GM19099 (cell line): ENCODE measurements around the gene ALDH5A1.
A peak's percentile ranks its signal among the peaks of the same experiment; 100 is the strongest.

Experiments
- POLR2A ChIP-seq: IDR thresholded peaks from 3 replicates; pipeline ENCODE4 v1.6.1; 2011; ENCODE audit warnings: low read depth; ENCODE audit not compliant: insufficient read length; ENCODE audit errors: extremely low read depth

The ALDH5A1 gene

DNA sequence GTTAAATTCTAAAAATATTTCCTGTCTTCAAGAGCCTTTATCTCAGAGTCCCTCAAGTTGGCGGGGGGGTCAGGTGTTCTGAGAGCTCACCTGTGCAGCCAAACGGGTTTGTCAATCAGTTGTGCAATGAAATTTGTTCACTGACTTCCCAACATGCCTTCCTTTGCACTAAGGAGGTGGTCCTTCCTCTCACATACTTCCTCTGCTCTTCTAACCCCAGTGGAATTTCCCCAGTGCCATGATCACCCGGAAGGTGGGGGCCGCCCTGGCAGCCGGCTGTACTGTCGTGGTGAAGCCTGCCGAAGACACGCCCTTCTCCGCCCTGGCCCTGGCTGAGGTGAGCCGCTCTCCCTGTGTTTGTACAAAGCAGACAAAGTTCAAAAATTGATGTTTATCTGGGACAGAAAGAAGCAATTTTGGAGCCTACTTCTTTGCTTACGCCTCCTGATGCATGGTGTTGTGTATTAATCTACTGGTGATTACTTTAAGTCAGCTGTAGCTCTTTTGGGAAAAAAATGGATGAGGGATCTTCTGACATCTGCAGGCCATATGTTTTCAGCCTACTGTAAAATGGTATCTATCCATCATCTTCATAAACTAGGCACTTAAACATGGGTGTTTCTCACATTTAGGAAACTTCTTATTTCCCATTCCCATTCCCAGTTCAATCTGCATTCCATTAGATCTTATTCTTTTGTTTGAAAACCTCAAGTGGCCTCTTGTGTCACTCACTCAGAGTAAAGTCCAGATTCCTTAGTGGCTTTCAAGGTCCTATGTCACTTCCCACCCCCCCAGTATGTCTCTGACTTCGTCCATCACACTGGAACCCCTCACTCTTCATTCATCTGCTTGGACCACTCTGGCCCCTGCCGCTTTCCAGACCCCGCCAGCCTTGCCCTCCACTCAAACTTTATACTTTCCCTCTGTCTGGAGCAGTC is 10.1 kb downstream of the ALDH5A1 start:
- TF ChIP-seq POLR2A, result no peak

DNA sequence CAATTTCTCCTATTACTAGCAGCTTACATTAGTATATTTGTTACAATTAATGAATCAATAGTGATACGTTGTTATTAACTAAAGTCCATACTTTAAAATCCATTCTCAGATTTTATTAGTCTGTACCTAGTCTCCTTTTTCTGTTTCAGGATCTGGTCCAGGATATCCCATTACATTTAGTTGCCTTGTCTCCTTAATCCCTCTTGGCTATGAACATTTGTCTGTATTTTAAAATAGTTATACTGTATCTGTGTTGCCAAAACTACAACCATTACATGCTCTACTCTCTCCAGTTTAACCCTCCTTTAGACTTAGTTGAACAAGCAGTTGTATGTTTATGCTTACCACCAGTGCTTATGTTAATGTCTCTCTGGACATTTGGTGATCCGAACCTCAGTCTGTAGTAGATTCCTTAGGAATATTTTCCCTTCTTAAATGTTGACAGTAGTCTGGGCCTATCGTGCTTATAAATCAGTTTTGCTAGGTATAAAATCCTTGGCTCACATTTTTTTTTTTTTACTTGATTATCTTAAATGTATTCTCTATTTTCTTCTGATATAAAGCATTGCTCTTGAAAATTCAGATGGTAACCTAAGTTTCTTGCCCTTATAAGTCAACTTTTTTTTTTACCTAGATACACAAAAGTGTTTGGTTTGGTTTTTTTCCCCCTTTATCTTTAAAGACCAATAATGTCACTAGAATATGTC is 12.2 kb downstream of the ALDH5A1 start:
- TF ChIP-seq POLR2A, result no peak

DNA sequence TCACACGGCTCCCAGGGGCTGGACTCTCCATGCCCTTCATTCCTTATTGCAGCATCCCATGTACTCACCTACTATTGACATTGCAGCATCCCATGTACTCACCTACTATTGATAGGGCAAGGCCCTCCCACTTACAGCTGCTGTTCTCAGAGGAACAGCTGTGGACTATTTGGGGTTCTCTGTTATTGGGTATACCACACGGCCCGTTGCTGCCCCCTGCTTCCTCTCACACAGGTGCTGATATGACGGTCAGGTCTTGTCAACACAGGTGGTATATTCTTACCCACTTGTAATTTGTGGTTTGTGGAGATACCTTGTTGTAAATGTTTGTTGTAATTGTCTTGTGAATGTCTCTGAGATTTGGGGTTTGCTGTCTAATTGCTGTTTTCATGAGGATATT is 18.8 kb downstream of the ALDH5A1 start:
- TF ChIP-seq POLR2A, result no peak

DNA sequence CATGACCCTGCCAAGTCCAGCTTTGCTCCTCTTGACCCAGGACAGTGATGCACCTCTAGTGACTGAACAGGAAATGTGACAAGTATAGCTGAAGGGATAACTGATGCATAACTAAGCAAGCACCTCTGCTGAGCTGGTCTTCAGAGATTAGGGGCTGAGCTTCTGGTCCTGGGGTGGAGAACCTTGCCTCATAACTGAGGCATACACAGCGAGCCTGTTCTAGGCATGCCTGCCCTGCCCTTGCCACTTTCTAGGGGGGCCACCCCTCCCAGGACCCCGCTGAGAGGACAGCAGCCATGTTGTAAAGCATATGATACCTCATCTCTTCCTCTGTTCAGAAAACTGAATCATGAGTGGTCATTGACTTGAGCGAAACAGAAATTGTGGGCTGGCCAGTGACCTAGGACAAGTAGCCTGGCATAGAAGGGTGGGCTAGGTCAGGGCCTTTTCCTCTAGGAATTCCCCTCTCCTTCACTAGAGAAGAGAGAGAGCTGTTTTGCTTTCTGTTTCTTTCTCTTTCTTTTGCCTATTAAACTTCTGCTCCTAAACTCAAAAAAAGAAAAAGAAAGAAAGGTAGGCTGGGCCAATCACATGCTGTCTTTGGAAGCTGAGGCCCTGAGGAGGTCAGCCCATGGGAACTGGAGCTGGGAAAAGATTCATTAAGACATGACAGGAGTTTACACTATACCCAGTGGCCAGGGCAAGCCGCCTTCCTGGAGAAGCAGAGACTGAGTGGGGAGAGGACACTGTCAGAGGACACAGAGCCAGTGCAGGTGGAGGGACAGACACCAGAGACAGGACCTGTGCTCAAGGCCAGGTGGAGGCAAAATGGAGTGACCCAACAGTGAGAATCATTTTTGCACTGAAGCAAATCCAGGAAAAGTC is 23.1 kb downstream of the ALDH5A1 start:
- TF ChIP-seq POLR2A, result peak; percentile 58

DNA sequence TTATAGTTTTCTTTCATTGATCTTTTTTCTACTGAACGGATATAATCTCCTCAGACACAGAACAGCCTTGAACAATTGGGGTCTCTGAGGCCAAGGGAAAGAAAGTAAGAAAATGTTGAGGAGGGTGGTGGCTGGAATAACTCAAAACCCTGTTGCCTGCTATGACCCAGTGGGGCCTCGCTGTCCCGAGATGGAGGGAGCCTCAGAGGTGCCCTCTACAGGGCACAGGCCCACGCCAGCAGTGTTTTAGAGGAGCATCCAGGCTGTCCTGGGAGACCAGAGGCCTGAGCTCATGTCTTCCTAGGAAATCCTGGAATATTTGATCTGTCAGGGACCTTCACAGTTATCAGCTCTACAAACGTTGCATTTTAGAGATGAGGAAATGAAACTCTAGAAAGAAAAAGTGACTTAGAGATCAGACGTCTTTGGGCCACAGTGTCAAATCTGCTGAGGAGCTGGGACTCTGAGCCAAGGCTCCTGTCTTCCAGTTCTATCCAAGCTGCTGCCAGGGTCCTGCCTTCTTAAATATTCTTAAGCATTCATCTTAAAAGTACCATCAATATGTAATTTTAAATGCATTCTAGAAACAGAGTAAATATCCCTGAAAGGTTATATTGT is 26.3 kb downstream of the ALDH5A1 start:
- no peak for TF ChIP-seq POLR2A

DNA sequence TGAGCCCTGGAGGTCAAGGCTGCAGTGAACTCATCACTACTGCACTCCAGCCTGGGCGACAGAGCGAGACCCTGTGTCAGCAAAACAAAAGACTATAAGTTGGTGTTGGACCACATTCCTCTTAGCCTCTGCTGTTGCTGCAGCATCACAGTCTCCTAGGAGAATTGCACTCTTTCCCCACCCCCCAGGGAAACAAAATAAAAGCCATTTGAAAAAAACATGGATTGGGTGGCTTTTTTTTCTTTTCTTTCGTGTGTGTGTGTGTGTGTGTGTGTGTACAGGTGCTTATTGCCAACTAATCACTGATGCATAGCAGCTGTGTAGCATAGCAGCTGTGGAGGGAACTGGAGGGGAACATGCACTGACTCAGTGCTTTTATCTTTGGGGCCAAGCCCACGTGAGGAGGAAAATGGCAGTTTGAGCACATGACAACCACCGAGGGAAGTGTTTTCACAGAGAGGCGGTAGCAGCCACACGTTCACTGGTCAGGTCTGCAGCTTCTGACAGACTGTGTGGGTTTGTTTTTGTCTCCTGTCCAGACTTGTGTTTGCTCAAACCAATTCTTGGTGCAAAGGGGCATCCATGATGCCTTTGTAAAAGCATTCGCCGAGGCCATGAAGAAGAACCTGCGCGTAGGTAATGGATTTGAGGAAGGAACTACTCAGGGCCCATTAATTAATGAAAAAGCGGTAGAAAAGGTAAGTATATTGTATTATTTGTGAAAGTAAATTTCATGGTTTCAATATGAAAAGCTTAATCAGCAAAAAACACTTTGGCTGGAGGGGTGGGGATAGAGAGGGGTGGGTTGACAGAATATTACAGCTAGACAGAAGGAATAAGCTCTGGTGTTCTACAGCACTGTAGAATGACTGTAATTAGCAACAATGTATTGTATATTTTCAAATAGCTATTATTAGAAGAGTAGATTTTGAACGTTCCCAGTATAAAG is 27.7 kb downstream of the ALDH5A1 start:
- no peak for TF ChIP-seq POLR2A

DNA sequence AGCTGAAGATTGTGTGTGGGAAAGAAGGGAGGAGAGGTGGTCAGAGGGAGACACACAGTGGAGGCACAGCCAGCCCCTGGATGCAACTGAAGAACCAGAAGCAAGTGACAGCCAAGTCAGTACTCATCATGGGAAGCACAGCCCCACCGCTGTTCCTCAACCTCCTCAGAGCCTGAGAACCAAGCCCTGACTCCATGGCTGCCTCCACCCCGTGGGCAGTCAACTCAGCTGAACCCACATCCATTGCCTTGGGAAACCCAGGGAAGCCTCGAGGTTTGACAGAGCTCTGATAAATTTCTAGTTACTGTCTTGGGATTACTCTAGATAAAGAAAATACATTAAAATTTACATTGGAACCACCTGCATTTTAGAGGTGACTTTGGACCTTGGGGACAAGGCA is 29.6 kb downstream of the ALDH5A1 start:
- no peak for TF ChIP-seq POLR2A

DNA sequence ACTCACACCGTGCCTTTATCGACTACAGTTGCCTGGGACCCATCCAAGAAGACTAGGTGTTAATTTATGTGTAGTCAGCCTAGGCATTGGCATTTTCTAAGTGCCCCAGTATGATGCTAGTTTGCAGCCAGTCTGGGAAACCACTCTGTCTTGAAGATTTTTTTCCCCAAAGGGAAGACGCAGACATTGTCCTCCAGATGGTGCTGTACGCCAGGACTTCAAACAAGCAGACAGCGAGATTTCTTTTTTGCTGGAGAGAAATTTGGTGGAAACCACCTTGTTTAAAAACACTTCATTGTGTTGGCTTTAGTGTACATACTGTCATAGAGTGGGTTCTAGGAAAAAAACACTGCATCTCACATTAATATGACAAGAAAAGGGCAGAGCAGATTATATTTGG is 30.0 kb downstream of the ALDH5A1 start:
- TF ChIP-seq POLR2A, result no peak

DNA sequence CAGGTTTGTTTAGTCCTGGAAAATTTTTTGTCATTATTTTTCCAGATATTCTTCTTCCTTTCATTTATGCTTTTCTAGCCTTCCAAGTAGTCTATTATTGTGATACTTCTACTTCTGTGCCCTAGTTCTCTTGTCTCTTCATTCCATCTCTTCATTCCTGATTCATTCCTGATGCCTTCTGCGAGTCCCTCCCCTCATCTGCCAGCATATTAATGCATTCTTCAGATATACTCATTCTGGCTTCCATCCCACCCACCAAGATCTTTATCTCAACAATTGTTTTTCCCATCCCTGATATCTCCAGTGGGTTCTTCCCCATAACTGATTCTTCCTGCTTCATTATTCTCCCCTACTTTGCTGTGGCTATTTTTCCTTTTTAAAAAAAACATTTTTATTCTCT is 35.2 kb downstream of the ALDH5A1 start:
- TF ChIP-seq POLR2A, result no peak

DNA sequence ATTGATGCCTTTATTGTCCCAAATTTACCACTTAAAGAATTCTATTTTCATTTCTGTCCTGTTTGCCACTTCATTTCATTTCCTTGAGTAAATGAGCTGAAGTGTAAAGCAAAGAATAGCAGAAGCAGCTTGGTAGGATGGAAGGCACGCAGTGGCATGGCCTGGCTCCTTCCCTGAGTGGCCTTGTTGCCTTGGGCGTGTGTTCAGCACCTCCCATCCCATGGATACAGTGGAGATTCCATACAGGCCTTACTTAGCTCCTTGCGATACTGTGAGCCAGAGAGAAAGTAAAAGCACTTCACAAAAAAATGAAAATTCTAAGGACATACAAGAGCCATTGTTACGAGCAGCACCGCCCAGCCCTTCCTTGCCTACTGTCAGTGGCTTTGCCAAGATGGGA is 39.6 kb downstream of the ALDH5A1 start:
- TF ChIP-seq POLR2A, result no peak

DNA sequence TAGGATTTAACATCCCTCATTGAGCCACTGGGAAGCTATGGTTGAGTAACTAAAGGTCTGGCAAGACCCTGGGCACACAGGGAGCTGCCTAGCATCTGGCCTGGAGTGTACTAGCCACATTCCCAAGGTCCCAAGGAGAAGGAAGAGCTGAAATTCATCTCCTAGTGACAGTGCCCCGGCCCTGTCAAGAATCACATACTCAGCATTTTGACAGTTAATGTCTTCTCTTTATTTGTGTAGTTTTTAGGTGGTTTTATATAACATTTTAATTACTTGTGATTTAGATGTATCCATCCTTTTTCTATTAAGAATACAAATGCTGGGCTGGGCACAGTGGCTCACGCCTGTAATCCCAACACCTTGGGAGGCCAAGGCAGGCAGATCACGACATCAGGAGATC is 40.4 kb downstream of the ALDH5A1 start:
- no peak for TF ChIP-seq POLR2A

DNA sequence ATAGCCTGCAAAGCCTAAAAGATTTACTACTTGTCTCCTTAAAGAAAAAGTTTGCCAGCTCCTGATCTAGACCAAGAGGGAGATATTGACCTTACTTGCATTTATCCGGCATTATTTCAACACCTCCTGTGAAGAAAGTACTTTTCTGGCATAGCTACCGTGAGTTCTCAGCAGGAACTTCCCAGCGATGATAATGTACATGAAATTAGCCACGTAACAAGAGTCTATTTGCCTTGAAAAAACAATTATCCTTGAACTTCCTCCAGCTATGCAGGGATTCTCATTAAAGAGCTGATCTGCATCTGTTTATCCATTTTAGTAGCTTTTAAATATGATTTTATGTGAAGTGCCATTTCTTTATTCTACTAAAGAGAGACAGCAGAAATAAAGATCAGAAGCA is 41.7 kb downstream of the ALDH5A1 start:
- TF ChIP-seq POLR2A, result no peak

DNA sequence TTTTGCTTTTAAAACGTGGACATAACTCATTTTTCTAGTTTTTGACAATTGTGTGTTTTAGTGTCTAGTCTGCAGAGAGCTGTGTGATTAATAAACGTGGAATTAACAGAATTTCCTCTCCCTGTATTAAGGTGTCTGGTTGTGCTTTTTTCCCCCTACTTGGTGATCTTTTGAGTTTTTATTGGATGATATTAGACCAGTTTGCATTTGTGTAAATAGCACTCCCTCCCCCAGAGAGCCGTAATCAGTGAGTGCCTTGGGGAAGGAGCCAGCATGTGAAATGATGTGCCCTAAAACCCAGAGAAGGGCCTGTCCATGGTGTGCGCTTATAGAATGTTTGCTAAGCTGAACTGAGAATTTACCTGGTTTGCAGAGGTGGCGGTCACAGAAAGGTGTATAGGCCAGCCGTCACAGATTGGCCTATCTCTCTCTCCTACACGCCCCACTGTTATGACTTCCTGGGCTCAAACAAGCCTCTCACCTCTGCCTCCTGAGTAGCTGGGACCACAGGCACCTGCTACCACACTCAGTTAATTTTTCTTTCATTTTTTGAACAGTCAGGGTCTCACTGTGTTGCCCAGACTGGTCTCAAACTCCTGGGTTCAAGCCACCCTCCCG is 42.4 kb downstream of the ALDH5A1 start:
- no peak for TF ChIP-seq POLR2A
